GM19372 (cell line): Measurements from ENCODE around the gene USP40.

Experiments used
- ATAC-seq: cut with Tn5 transposase; IDR thresholded peaks from one replicate; pipeline ENCODE4 v1.9.1; 2021; ENCODE audit warnings: mild to moderate bottlenecking, low read depth, moderate library complexity; ENCODE audit not compliant: unreplicated experiment

The USP40 gene

DNA sequence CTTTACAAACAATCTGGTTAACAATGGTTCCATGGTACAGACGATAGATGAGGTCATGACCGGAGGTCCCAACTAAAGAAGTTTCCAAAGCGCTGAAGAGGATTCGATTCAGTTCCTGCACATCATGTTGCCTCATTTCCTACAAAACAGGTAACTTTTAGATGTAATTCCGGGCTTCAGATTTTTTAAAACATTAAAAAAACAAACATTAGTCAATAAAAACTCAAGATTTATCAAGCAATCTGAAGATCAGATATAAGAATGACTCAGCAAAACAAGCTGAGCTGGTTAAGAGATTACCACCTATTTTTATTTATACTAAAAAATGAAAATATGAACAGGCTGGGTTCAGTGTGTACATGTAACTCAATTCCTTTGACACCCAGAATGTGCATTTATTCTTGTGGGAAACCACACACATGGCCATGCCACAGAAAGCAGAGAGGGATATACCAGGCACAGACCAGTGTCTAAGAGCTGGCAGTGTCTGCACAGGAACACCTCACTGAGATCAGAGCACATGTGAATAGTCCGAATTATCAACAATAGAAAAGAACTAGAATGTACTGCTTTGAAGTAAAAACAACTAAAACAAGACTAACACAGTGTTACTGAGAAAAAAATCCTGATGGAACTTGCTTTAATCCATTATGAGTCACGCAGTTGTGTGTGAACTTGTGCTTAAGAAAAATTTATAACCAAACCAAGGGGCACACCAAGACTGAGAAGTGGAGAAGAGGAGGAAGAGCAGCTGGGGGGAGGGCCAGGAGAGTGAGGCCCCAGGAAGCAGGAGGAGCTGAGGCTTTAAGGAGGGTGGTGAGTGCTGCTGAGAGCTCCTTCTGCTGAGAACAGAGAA is 9.5 kb downstream of the USP40 start:
- ATAC-seq: no peak

DNA sequence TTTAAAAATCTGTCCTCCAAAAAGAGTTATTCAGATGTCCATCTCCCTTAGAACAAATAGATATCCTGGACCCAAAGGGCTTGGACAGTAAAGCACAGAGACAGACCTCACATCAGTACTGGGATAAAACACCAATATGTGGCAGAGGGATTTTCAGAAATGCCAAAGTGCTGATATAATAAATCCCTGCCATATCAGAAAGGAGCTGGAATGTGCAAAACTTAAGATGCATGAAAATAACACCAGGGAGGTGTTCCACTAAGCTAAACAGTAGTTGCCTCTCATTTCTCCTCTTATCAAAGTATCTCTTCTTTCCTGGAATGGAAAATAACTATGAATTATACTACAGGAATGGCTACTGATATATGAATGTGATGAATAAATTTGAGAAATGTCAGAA is 13.2 kb downstream of the USP40 start:
- no peak for ATAC-seq

DNA sequence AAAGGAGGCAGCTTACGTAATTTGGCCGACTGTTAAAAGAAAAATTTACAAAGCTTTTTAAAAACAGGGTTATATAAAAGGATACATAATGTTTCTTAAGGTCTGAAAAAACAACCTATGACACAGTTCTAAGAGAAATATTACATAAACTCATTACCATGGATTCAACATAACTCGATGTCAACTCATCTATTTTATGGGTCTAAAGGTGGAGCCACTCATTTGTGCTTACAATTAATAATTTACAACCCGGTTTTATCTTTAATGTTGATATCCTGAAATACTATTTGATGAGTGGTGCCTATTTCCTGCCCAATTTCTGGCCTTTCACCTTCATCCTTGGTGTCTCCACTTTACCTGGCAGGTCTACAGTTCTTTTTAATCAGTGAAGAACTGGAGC is 15.1 kb downstream of the USP40 start:
- ATAC-seq: no peak

DNA sequence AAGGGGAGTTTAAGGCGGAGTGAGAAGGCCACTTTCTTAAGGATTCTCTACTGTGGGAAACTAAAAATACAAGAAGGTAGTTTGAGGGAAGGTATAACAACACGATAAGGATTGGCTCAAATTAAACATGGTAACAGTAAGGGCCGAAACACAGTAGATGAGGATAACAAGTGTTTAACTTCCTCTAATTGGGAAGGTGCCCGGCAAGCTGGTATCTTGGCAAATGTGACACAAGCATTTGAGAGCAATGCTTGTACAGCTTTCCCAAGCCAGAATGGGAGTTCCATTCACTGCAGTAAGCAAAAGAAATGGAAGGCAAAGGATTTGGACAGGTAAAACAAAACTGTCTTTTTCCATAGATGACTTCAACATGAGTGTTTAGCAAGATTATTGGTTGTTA is 19.8 kb downstream of the USP40 start:
- no peak for ATAC-seq

DNA sequence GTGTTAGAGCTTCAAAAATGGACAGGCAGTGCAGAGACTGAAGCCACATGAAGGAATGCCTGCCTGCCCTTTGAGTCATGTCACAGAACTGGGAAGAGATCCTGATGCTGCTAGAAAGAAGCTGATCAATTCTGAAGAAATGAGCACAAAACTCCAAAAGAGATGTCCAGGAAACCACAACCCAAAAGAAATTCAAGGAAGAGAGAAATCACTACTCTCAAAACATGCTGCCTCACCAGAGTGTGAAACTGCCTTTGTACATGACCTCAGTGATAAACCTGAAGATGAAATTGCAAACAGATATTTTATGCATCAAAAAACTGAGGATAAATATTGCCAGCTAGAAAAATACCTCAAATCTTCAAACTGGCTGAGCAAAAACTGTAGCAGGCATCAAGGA is 20.5 kb downstream of the USP40 start:
- no peak for ATAC-seq

DNA sequence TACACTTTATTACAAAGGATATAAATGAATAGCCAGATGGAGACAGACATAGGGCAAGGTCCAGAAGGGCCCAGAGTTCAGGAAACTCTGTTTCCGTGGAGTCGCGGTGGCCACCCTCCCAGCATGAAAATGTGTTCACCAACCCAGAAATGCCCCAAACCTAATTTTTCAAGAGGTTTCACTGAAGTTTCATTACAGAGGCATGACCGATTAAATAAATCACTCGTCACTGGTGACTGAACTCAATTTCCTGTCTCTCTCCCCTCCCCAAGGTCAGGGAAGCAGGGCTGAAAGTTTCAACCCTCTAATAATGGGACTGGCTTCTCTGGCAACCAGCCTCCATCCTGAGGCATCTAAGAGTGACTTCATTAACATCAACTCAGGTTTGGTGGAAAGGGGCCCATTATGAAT is 22.4 kb downstream of the USP40 start:
- ATAC-seq: no peak

DNA sequence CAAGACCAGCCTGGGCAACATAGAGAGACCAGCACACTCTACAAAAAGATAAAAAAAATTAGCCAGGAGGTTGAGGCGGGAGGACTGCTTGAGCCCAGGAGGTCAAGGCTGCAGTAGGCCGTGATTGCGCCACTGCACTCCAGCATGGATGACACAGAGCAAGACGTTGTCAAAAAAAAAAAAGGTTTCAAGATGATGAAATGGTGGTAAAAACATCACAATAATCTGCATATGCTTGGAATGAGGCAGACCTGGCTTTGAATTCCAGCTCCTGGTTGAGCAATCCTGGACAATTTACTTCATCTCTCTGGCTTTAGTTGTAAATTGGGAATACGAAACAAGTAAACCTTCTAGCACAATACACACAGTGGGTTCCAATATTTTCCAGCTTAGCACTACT is 24.1 kb downstream of the USP40 start:
- ATAC-seq: no peak

DNA sequence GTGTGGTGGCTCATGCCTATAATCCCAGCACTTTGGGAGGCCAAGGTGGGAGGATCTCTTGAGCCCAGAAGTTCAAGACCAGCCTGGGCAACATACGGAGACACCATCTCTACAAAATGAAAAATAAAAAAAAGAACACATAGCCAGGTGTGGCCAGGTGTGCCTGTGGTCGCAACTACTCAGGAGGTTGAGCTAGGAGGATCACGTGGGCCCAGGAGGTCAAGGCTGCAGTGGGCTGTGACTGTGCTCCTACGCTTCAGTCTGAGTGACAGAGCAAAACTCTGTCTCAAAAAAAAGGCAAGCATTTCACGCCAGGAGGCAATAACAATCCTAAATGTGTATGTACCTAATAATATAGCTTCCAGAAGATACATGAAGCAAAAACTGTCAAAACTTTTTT is 27.8 kb downstream of the USP40 start:
- no peak for ATAC-seq

DNA sequence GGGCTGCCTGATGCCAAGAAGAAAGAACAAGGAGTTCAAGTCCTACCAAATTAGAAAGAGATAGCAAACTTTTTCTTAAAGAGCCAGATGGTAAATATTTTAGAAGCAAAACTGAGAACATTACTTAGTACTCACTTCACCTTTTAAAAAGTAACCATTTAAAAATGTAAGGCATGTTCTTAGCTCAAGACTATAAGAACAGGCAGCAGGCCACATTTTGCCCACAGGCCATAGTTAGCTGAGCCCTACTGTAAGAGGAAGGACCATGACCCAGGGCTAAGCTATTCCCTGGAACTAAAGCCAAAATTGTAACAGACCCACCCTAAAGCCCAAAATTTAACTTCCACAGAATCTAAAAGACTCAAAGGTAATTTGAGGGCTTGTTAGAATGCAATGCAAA is 31.3 kb downstream of the USP40 start:
- no peak for ATAC-seq

DNA sequence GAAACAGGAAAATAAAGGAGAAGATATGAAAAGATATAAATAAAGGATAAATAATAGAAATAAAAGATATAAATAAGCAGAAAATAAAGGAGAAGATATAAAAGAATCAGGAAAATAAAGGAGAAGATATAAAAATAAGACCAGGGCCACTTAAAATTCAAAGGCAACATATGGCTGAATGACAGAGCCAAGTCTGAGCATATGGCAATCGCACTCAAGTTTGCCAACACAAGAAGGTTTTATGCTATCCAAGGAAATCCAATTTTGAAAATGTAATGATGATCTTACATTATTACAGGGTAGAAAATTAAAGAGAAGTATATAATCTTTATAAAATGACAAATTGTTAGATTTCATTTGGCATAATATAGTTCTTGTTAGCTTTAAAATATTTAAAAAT is 33.6 kb downstream of the USP40 start:
- no peak for ATAC-seq

DNA sequence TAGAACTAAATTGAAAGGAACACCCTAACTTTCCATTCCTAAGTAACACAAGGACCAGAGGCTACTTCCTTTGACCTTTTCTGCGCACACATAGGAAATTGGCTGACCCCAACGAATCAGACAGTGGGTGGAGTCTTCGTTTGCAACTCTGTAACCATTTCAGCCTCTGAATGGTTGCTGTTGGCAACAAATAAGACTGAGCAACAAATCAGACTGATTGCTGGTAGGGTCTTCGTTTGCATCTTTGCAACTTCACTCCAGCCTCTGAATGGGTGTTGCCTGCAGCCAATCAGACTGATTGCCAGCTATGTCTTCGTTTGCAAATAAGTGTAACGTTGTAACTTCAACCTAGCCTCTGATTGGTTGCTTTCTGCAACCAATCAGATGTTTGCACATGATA is 34.6 kb downstream of the USP40 start:
- no peak for ATAC-seq

DNA sequence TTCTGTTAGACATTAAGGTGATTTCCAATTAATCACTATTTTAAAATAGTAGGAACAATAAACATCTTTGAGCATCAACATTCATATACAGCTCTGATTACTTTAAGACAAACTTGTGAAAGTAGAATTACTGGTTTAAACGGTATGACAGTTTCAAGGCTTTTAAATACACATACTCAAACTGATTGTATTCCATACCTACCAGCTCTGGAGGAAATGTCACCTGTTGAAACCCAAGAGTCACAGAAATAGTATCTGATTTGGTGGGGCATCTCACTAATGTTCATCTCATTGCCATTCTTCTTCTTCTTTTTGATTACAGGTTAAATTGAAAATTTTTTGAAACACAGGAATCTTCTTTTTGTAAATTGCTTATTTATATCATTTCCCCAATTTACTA is 36.2 kb downstream of the USP40 start:
- no peak for ATAC-seq

DNA sequence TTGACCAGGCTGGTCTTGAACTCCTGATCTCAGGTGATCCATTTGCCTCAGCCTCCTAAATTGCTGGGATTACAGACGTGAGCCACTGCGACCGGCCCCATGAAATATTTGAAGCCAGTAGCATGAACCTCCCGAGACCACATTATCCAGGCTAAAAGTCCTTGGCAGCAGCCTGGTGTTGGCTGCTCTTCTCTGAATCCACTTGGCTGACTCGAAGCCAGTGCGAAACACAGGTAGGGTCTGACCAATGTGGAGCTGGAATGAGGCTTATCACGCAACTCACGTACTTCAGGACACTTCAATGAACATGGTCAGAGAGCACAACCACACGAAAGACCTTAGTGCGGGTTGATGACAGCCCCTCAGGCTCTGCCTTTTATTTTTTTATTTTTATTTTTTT is 38.4 kb downstream of the USP40 start:
- no peak for ATAC-seq

DNA sequence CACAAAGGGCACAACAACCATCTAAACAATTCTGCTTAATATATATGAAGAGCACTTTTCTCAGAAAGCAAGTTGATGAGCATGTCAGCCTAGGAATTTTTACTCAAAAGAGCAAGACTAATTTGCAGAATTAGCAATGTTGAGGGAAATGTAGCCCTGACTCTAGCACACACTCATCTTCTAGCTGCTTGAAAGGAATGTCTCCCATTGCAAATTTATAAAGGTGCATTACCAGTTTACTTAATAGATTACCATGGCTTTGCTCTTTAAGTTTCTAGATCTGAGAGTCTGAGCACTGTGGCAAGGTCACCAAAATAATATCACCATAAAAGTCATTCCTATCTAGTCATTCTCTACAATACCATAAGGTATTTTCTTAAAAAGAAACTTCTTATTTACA is 40.8 kb downstream of the USP40 start:
- no peak for ATAC-seq

DNA sequence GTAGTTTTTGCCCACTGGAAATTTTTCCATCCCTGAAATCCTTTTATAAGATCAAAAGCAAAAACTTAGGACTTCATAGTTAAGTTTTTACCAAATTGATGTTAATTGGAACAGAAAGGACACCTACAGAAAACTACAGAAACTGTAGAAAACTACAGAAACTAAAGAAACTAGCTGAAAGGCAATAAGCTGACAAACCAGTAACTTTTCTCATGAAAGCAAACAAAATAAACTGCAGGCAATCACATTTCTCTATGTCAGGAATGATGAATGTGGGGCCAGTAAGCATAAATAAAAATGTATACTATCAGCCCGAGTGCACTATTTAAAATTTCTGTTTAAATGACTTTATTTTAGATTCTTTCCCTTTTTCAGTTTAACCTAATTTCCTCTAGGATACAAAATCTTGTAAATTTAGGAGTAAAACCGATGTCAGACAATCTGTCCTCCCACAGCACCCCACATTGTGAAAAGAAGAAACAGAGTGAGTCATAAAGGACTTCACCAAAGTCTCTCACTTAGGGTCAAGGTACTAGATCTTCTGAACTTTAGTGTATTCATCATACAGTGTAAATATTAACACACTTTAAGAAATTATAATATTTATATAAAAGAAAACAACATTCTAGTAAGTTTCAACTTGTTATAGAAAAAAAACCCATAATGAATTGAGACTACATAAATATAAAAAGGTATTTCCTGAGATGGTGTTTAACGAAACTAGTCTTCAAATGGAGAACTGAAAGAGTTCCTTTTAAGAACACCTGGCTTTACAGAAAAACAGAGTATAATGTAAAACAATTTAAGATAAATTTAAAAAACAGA is 46.6 kb downstream of the USP40 start:
- peak; percentile 96 for ATAC-seq

DNA sequence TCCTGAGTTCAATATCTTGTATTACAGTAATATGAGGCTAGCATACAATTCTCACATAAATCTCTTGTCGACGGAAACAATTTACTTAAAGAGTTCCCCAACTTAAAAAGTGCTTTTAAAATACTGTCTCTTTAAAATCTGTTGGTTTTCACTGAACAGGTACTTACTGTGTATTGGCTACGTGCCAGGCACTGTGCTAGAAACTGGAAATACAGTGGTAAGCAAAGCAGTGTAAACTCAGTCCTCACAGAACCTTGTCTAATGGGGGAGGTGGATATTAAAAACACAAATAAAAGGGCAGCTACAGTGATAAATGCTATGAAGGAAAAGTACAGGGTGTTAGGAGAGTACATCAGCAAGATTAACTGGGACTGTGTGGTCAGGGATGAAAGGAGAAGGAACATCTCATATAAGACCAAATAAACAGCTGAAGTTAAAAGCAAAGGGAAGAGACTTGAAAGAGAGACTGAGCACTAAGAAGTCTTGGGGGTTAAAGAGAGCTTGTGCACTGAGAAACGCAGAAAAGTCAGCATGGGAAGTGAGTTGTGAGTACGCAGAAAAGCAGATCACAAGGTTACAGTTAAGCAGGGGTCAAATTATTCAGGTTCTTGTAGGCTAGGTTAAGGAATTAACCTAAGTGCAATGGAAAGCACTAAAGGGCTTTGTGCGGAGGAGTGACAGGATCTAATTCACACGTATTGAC is 52.5 kb downstream of the USP40 start:
- ATAC-seq: no peak

DNA sequence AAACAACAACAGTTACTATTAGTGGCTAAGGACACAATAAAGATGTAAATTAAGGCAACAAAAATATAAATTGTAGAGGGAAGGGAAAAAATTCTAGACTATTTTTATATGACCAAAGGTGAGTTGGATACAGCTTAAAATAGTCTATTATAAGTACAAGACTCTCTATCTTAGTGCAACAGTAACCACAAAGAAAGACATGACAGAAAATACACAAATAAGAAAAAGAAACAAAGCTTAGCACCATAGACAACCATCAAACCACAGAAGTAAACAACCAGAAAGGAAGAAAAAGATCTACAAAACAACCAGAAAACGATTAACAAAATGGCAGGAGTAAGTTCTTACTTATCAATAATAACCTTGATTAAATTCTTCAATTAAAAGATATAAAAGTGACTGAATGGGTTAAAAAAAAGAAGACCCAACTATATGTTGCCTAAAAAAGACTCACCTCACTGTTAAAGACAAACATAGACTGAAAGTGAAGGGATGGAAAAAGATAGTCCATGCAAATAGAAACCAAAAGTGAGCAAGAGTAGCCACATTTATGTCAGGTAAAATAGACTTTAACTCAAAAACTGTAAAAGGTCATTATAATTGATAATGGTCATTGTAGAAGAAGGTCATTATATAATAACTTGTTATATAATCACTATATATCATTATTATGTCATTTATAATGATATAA is 62.5 kb downstream of the USP40 start:
- ATAC-seq: no peak

DNA sequence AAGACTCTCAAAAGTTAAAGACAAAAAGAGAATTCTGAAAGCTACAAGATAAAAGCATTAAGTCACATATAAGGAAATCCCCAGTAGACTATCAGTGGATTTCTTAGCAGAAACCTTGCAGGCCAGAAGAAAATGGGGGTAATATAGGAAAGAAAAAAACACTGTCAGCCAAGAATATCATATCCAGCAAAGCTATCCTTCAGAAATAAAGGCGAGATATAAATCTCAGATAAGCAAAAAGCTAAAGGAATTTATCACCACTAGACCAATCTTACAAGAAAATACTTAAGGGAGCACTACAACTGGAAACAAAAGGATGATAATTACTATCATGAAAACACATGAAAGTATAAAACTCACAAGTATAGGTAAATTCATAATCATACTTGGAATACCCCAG is 63.1 kb downstream of the USP40 start:
- no peak for ATAC-seq

DNA sequence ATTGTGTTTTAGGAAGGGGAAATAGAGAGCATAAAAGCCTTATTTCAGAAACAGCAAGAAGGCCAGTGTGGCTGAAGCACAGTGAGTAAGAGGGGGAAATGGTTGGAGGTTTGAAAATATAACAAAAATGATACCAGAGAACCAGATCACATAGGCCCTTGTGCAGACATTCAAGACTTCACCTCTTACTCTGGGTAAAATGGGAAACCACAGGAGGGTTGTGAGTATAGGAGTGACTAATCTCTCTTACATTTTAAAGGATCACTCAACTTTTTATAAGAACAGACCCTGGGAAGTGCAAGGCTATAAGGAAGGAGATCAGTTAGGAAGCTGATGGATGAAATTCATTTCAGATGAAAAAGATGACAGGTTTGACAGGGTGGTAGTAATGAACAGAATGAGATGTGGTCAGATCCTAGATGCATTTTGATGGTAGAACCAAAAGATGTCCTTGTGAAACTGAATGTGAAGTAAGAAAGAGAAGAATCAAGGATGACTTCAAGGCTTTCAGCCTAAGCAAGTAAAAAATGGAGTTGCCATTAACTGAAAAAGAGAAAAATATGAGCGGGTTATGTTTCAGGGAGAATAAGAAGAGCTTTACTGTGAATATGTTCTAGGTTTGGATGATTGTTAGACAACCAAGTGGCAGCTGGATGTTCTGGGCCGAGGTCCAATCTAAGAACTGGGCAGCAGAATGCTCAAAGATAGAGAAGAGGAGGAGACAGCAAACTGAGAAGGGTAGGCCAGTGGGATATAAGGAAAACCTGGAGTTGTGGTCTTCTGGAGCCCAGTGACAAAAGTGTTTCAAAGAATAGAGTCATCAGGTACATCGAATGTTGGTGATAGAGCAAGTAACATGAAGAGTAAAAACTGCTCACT is 65.1 kb downstream of the USP40 start:
- ATAC-seq: no peak

DNA sequence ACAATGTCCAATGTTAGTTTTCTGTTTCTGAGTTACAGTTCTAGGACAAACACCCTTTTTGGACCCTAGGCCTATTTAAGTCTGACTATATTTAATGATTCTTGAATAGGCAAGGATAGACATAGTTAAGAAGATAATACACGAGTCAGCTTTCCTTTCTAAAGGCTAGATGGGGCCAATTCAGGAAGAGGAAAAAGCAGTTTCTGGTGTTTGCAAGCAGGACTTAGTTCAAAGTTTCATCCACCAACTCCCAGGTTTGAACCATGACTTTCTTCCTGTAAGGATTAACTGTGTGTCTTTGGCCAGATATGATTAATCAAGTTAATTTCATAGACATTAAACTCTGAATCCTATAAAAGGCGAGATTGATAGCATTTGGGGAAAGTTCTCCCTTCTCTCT is 66.7 kb downstream of the USP40 start:
- ATAC-seq: no peak
